ENCODE measurements around the gene PERM1.

- TF ChIP-seq CTCF (IDR thresholded peaks at IDR 0.05; ENCODE audit: insufficient read depth, low read length, poor library complexity, severe bottlenecking) (no peak), EZH2phosphoT487 (conservative IDR thresholded peaks at IDR 0.05; ENCODE audit: low read length) (no peak)
Measured at GRCh38 chr1:936348-937264, 45.3 kb downstream of the PERM1 start.

Measured in SU-DHL-6 (cell line).